Caco-2 (cell line): ENCODE data around the gene ECM2. TPM values are rescaled to one million over a fixed set of nuclear protein-coding genes. Genes with fewer than 3 reads are reported as not detected.

ENCODE experiments used
- BruUV-seq: library from RNA; stranded (reverse); fragments of 400-500 nt; replicated peaks from 2 replicates; lab custom pipeline; 2021; lab: Mats Ljungman, UMichigan
- CTCF ChIA-PET: fragments of 300-600 bp; sonication (Branson Sonifier 250); formaldehyde crosslinking; loops from one replicate; lab custom pipeline; 2022; ENCODE audit warnings: antibody characterized with exemption; lab: Charles Lee
- POLR2A ChIA-PET: fragments of 300-600 bp; sonication (Branson Sonifier 250); formaldehyde crosslinking; loops from one replicate; lab custom pipeline; 2022; ENCODE audit warnings: antibody characterized with exemption; lab: Charles Lee
- DNase-seq, 2 experiments: peaks; one replicate each; pipeline versions ENCODE4 v3.0.0 to v3.0.0-alpha.2; 2020 to 2022
- H3K27me3 ChIP-seq: replicated peaks from 2 replicates; pipeline ENCODE4 v1.6.0; 2011; ENCODE audit warnings: low read length; ENCODE audit not compliant: control insufficient read depth, insufficient read depth
- H3K36me3 ChIP-seq: 2 replicates; pipeline ENCODE4 v1.5.1; 2011; ENCODE audit warnings: low read length; ENCODE audit not compliant: control insufficient read depth, insufficient read depth
- H3K4me1 ChIP-seq: fragments of 250-450 bp; sonication (Bioruptor Pico); 2 replicates; pipeline ENCODE4 v1.5.1; 2020; ENCODE audit warnings: mild to moderate bottlenecking
- H3K4me3 ChIP-seq: 2 replicates; pipeline ENCODE4 v1.5.1; 2011; ENCODE audit warnings: low read depth, mild to moderate bottlenecking, control low read depth, low read length
- H3K9me3 ChIP-seq: fragments of 250-450 bp; sonication (Bioruptor Pico); 2 replicates; pipeline ENCODE4 v1.5.1; 2020; ENCODE audit warnings: mild to moderate bottlenecking, moderate library complexity
- H3K27ac Mint-ChIP-seq: one replicate; pipeline ENCODE4 v1.8.0; 2022; ENCODE audit warnings: mixed read lengths; ENCODE audit not compliant: unreplicated experiment
- H3K27me3 Mint-ChIP-seq: one replicate; pipeline ENCODE4 v1.8.0; 2022; ENCODE audit warnings: mixed read lengths; ENCODE audit not compliant: insufficient read depth, unreplicated experiment
- H3K36me3 Mint-ChIP-seq: one replicate; pipeline ENCODE4 v1.8.0; 2022; ENCODE audit warnings: mild to moderate bottlenecking, mixed read lengths; ENCODE audit not compliant: insufficient read depth, unreplicated experiment
- H3K4me1 Mint-ChIP-seq: one replicate; pipeline ENCODE4 v1.8.0; 2022; ENCODE audit warnings: low read depth, mixed read lengths; ENCODE audit not compliant: unreplicated experiment
- H3K4me3 Mint-ChIP-seq: one replicate; pipeline ENCODE4 v1.8.0; 2022; ENCODE audit warnings: mild to moderate bottlenecking, moderate library complexity, mixed read lengths; ENCODE audit not compliant: unreplicated experiment
- H3K9me3 Mint-ChIP-seq: one replicate; pipeline ENCODE4 v1.8.0; 2022; ENCODE audit warnings: mixed read lengths; ENCODE audit not compliant: unreplicated experiment
- intact Hi-C: fragments of 100-400 bp; cut with micrococcal nuclease; formaldehyde crosslinking; loops from one replicate; pipeline ENCODE4 v1.10.0; 2022; ENCODE audit not compliant: unreplicated experiment
- total RNA-seq: library from RNA; stranded (reverse); gene quantifications from 2 replicates; pipeline ENCODE4 v1.2.3, GENCODE V29; 2022
- TF ChIP-seq, protein P1 (sequence below), 2 experiments: fragments of 200-600 bp in 1 of 2; IDR thresholded peaks; 1 replicate in 1 of 2; 2 replicates in 1 of 2; pipeline versions ENCODE4 v1.5.1 to v1.8.0; 2011 to 2022; ENCODE audit warnings: antibody characterized with exemption in 1 of 2, control low read depth in 1 of 2, inconsistent platforms in 1 of 2, low read depth in 1 of 2, low read length in 1 of 2, mild to moderate bottlenecking in 1 of 2, moderate library complexity in 1 of 2; ENCODE audit not compliant: insufficient read depth in 1 of 2, severe bottlenecking in 1 of 2, unreplicated experiment in 1 of 2

ECM2 gene
- total RNA-seq, 1 experiment from 2014 or later: not detected

DNA sequence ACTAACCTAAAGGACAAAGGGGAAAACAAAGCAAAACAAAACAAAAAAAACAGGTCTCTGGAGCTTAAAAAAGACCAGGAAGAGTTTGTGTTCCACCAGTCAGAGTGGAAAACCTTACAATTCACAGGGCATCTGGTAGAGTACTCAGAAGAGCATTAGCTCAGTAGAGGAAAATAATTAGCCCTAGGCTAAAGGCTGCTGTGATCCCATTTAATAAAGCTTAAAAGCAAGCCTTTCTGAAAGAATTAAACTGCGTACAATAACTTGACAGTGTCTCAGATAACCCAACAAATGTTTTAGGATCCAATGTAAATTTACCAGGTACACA lies 7.3 kb downstream of the ECM2 start:
- Mint-ChIP-seq H3K4me3 (no peak overlapping the region), H3K9me3 (no peaks in the 10 kb centered on the region), H3K36me3 (no peaks in the 10 kb centered on the region), H3K27me3 (no peaks in the 10 kb centered on the region), H3K27ac (no peak overlapping the region), H3K4me1 (no peaks in the 10 kb centered on the region)
- ChIA-PET CTCF (no interaction called here), POLR2A (no interaction called here)
- H3K4me3 ChIP-seq: no peak overlapping the region
- TF ChIP-seq, protein P1, sequence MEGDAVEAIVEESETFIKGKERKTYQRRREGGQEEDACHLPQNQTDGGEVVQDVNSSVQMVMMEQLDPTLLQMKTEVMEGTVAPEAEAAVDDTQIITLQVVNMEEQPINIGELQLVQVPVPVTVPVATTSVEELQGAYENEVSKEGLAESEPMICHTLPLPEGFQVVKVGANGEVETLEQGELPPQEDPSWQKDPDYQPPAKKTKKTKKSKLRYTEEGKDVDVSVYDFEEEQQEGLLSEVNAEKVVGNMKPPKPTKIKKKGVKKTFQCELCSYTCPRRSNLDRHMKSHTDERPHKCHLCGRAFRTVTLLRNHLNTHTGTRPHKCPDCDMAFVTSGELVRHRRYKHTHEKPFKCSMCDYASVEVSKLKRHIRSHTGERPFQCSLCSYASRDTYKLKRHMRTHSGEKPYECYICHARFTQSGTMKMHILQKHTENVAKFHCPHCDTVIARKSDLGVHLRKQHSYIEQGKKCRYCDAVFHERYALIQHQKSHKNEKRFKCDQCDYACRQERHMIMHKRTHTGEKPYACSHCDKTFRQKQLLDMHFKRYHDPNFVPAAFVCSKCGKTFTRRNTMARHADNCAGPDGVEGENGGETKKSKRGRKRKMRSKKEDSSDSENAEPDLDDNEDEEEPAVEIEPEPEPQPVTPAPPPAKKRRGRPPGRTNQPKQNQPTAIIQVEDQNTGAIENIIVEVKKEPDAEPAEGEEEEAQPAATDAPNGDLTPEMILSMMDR (IDR thresholded peaks at IDR 0.05; ENCODE audit: insufficient read depth in 1 of 2, low read depth in 1 of 2, low read length in 1 of 2, severe bottlenecking in 1 of 2, unreplicated experiment in 1 of 2): no peak
- no TSS peak for BruUV-seq
- no peak for DNase-seq
- H3K36me3 ChIP-seq: no peaks in the 10 kb centered on the region
- H3K4me1 ChIP-seq: no peaks in the 10 kb centered on the region
- intact Hi-C loops: no loop called here
- no peaks in the 10 kb centered on the region for H3K27me3 ChIP-seq
- no peaks in the 10 kb centered on the region for H3K9me3 ChIP-seq

DNA sequence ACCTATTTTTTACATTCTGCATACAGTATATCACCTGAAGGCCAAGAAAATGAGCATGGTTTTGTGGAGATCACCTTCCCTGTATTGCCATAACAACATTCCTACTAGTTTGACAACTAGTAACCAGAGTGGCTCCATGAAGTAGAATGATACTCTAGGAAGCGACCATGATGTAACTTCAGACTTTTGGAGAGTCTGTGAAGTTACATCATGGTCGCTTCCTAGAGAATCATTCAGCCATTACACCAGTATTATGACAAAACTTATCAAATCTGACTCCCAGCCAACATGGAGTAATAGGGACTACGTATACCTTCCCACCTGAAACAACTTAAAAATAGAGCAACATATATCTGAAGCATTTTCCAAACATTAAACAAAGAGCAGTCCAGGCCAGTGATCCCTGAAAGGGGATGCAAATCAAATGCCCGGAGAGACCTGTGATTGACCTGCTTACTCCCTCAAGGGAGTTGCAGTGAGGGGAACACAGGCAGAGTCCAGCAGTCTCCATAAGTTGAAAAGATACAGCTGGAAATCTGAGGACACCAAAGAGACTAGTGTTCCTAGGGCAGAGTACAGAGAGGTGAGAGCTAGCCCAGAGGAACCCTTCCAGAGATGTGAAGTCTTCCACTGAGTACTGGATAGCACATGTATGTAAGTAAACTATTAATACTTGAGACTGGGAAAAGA lies 7.8 kb downstream of the ECM2 start:
- no peaks in the 10 kb centered on the region for H3K36me3 Mint-ChIP-seq
- no peaks in the 10 kb centered on the region for H3K4me1 Mint-ChIP-seq
- Histone ChIP-seq H3K4me3 (no peak overlapping the region), H3K4me1 (no peaks in the 10 kb centered on the region), H3K27me3 (no peaks in the 10 kb centered on the region), H3K36me3 (no peaks in the 10 kb centered on the region), H3K9me3 (no peaks in the 10 kb centered on the region)
- BruUV-seq: no TSS peak
- intact Hi-C loops: no loop called here
- ChIA-PET CTCF (no interaction called here), POLR2A (no interaction called here)
- H3K9me3 Mint-ChIP-seq: no peaks in the 10 kb centered on the region
- no peak overlapping the region for H3K4me3 Mint-ChIP-seq
- no peak overlapping the region for H3K27ac Mint-ChIP-seq
- TF ChIP-seq, protein P1 (IDR thresholded peaks at IDR 0.05; ENCODE audit: insufficient read depth in 1 of 2, low read depth in 1 of 2, low read length in 1 of 2, severe bottlenecking in 1 of 2, unreplicated experiment in 1 of 2): no peak
- no peak for DNase-seq
- H3K27me3 Mint-ChIP-seq: no peaks in the 10 kb centered on the region

DNA sequence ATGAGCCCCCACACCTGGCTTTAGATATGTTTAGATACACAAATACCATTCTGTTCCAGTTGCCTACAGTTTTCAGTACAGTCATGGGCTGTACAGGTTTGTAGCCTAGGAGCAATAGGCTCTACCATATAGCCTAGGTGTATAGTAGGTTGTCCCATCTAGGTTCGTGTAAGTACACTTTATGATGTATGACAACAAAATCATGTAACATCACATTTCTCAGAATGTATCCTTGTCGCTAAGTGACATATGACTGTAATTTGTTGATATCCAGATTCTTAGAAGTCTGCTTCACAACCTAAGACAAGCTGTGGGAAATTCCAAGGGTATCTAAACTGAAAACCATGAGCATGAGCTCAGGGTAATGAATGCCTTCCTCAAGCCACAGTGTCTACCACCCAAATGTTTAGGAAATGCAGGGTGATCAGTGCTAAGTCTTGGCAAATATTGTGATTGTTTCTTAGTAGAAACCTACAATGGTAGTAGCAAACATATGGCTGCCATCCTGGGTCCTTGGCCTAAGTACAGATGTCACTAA lies 8.4 kb downstream of the ECM2 start:
- Mint-ChIP-seq H3K4me1 (no peaks in the 10 kb centered on the region), H3K36me3 (no peaks in the 10 kb centered on the region), H3K4me3 (no peak overlapping the region), H3K27me3 (no peaks in the 10 kb centered on the region), H3K9me3 (no peaks in the 10 kb centered on the region), H3K27ac (no peak overlapping the region)
- Histone ChIP-seq H3K27me3 (no peaks in the 10 kb centered on the region), H3K4me3 (no peak overlapping the region), H3K36me3 (no peaks in the 10 kb centered on the region), H3K9me3 (no peaks in the 10 kb centered on the region), H3K4me1 (no peaks in the 10 kb centered on the region)
- intact Hi-C loops: no loop called here
- BruUV-seq: no TSS peak
- POLR2A ChIA-PET: no interaction called here
- CTCF ChIA-PET: no interaction called here
- TF ChIP-seq, protein P1 (IDR thresholded peaks at IDR 0.05; ENCODE audit: insufficient read depth in 1 of 2, low read depth in 1 of 2, low read length in 1 of 2, severe bottlenecking in 1 of 2, unreplicated experiment in 1 of 2): no peak
- DNase-seq: no peak
